Eye (tissue), 1 donor: Measurements from ENCODE around the gene NUAK1.
A peak's percentile ranks its signal among the peaks of the same experiment; 100 is the strongest.
"Not testable (repeated sequence)": the region's sequence is repeated elsewhere in the genome, so short reads cannot be mapped to it uniquely, and the experiment has no call there.

Experiments
- DNase-seq: peaks from one replicate; pipeline ENCODE4 v3.0.0-alpha.2; 2015

NUAK1 gene

DNA sequence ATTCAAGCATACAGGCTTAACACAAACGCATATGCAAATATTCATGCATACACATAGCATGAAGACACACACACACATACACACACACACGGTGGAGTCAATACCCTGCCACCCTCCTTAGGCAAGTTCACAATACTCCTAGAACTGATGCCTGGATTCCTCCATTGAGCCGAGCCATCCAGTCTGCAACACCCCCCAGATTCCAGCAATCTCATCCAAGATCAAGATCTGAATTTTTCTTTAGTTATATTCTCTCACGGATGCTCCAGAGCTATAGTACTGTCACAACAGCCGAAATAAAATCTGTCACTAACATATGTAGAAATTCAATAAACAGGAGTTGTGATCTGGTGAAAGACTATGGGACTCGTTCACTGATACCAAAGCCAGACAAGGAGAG is 110.8 kb downstream of the NUAK1 start:
- no peak for DNase-seq

- DNase-seq: no peak
These were observed 111.5 kb downstream of the NUAK1 start for GRCh38 chr12:106027286-106027685.

DNA sequence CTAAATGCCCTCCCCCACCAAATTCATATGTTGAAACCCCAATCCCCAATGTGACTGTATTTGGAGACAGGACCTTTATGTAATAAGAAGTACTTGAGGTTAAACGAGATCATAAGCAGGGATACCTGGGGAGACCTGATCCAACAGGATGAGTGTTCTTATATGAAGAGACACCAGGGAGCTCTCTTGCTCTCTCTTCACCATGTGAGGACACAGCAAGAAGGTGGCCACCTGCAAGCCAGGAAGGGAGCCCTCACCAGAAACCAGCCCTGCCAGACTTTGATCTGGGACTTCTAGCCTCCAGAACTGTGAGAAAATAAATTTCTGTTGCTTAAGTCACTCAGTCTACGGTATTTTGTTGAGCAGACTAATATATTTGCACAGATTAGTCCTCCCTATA is 113.6 kb downstream of the NUAK1 start:
- no peak for DNase-seq

DNA sequence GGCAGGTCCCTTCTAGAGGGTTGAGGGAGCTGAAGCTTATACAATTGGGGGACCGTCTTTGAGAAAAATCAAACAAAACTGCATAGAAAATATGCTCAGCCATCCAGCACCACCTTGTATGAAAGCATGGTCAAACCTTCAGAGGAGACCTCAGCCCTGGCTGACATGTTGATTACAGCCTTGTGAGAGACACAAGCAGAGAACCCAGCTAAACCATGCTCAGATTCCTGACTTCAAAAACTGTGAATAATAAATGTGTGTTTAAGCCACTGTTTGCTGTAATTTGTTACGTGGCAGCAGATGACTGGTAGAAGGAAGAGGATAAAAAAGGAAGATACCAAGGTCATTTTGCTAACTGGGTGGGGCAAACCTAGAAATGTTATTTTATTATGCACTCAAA is 115.7 kb downstream of the NUAK1 start:
- no peak for DNase-seq

DNA sequence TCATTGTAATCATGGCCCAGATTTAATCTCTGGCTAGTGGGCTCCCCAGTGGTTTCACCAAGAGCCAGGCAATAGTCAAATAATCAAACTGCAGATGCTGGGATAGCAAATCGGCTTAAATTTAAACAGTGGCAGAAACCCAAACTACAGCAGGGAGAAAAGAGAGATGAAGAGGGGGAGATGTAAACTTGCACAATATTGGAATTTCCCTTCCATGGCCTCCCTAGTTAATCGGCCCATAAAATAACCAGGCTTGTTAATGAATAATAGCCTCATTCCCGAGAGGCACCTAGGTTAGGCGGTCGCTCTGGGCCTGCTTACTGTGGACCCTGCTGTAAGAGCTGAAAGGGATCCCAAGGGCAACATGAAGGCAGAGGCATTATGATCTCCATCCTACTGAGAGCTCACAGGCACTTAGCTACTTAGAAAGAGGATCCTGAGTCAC is 116.2 kb downstream of the NUAK1 start:
- peak; percentile 23 for DNase-seq

DNA sequence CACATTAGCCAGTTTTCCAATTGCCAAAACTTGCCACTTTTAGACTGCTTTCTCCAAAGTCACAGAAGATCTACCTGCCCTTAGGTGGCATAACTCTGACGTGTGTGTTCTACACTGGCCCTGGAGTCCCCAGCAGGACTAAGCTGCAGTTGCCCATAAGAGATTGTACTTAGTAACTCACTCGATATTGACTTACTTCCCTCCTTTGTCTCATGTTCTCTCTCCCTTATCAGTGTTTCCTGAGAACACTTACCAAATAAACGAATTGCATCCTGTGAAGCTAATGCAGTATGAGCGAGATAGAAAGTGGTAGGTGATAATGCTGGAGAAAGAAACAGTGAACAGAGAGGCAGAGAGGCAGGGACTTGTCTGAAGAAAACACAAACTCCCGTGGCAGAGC is 117.2 kb downstream of the NUAK1 start:
- no peak for DNase-seq

DNA sequence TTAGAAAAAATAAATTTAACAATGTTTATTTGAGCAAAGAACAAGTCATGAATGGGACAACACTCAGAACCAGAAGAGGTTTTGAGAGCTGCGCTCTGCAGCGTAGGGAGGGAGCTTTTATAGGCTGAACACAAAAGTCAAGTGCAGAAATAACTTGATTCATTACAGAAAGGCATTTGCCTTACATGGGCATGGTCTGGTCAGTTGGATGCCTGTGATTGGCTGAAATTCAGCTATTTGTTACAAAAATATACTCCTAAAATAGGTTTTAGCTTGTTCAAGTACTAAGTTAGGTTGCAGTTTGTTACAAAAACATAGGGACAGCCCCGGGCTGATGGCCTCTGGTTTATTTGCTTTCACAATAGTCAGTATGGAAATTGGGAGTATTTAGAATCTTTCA is 118.0 kb downstream of the NUAK1 start:
- DNase-seq: no peak

DNA sequence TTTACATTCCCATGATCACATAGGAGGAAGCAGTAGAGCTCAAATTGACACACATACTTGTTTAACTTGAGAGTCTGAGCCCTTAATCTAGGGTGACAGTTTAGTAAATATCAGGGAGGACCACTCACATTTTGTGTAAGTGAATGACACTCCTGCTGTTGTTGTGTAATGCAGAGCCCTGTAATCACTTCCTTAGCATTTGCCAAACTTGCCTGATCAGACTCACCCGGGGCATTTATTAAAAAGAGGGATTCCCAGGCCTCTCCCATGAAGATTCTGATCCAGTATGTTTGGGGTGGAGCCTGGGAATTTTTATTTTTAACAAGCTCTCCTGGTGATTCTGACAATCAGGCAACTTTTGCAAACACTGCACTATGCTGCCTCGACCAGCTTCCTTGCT is 119.6 kb downstream of the NUAK1 start:
- DNase-seq: no peak

DNA sequence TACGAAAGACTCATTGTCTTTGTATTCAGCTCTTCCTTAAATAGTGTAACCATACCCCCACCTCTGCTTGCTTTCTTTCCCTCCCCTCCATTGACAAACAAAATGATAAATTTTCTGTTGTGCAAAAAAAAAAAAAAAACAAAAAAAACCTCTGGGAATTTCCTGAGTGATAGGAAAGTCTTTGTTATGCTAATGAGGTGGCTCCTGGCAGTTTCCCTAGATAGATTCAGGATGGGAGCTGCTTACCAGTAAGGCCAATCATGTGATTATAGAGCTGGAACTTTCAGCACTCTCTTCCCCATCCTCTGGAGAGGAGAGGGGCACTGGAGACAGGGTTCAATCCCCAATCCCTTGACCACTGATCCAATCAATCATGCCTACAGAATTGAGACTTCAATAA is 120.5 kb downstream of the NUAK1 start:
- no peak for DNase-seq

GRCh38 chr12:106016601-106017278 is 122.0 kb downstream of the NUAK1 start:
- not testable (repeated sequence) for DNase-seq

DNA sequence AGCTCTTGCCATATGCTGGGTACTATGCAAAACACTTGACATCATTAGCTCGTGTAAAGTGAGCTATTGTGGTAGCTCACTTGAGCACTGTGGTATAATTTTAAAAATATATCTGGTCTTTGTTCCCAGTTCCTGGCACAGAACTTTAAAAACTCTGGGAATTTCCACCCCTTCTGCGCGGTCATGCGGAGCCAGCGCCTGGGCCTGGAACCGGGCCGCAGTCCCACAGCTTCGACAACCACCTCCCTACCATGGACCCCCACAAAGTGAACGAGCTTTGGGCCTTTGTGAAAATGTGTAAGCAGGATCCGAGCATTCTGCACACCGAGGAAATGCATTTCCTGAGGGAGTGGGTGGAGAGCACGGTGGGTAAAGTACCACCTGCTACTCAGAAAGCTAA is 123.1 kb downstream of the NUAK1 start:
- no peak for DNase-seq

- no peak for DNase-seq
These were observed 124.8 kb downstream of the NUAK1 start for GRCh38 chr12:106013941-106014340.
